Left ventricle myocardium inferior (tissue), 1 donor: Measurements from ENCODE around the gene TNNI3. TPM values are rescaled to one million over a fixed set of nuclear protein-coding genes. Genes with fewer than 3 reads are reported as not detected.
"Not testable (repeated sequence)": the region's sequence is repeated elsewhere in the genome, so short reads cannot be mapped to it uniquely, and the experiment has no call there.

Experiments
- DNase-seq: peaks from one replicate; pipeline ENCODE4 v3.0.0-alpha.2; 2020
- H3K27ac ChIP-seq: fragments of 200-600 bp; replicated peaks from 2 replicates; pipeline ENCODE4 v1.8.0; 2021
- H3K27me3 ChIP-seq: fragments of 200-600 bp; 2 replicates; pipeline ENCODE4 v1.8.0; 2021; ENCODE audit warnings: low read depth
- H3K36me3 ChIP-seq: fragments of 200-600 bp; 2 replicates; pipeline ENCODE4 v1.8.0; 2021
- H3K4me1 ChIP-seq: fragments of 200-600 bp; 2 replicates; pipeline ENCODE4 v1.8.0; 2021
- H3K4me3 ChIP-seq: fragments of 200-600 bp; 2 replicates; pipeline ENCODE4 v1.8.0; 2021; ENCODE audit warnings: mild to moderate bottlenecking, moderate library complexity
- H3K9me3 ChIP-seq: fragments of 200-600 bp; replicated peaks from 2 replicates; pipeline ENCODE4 v1.8.0; 2021
- CTCF ChIP-seq: fragments of 200-600 bp; IDR thresholded peaks from 2 replicates; pipeline ENCODE4 v1.8.0; 2021; ENCODE audit warnings: antibody characterized with exemption, mild to moderate bottlenecking, borderline replicate concordance
- intact Hi-C: fragments of 100-400 bp; cut with micrococcal nuclease; formaldehyde crosslinking; loops from one replicate; pipeline ENCODE4 v1.11.0; 2022
- long read RNA-seq: library from polyadenylated mRNA; unstranded; transcript quantifications from one replicate; pipeline ENCODE4 v2.0.0, GENCODE V29; 2021
- total RNA-seq: library from RNA; stranded (reverse); fragmentation: NEBNext Ultra II Directional; extraction: Animal tissue kit (Norgen Biotek cat#: 25700); gene quantifications from one replicate; pipeline ENCODE4 v1.2.1, GENCODE V29; 2021
- donor health status: DM: no; HTN: yes; CAD: no; lungs with severe emphysema.

Gene TNNI3
- 7,701 TPM for total RNA-seq
- long read RNA-seq, transcript TNNI3-208 (2 exons, 525 nt): major isoform, 45 of 226 reads
- long read RNA-seq, transcript TNNI3-207 (5 exons, 669 nt): minor isoform, 8 of 226 reads
- long read RNA-seq, transcript TNNI3-202 (4 exons, 699 nt): minor isoform, 36 of 226 reads
- long read RNA-seq, partial matches to known transcripts: 44 of 226 reads
- long read RNA-seq, other reads (novel, unspliced or antisense): 93 of 226 reads

GRCh38 chr19:55157064-55157908, at the start of gene TNNI3:
Gene TNNI3 (minus strand): TSS chr19:55157732. CDS start chr19:55157589, 143 bp downstream.
- Histone ChIP-seq H3K27me3 (peaks cover 52% of the 10 kb centered on the region), H3K4me3 (peak within 1 kb of the TSS; percentile 77), H3K27ac (peak within 1 kb of the TSS; percentile 95), H3K36me3 (peaks cover 32% of the 10 kb centered on the region), H3K4me1 (peaks cover 60% of the 10 kb centered on the region), H3K9me3 (no peaks in the 10 kb centered on the region)
- DNase-seq: peak; percentile 77
- intact Hi-C loops: no loop called here
- no peak for TF ChIP-seq CTCF

GRCh38 chr19:55206664-55207500, 49.4 kb upstream of the TNNI3 start:
- Histone ChIP-seq H3K36me3 (no peaks in the 10 kb centered on the region), H3K4me3 (peak overlapping the region; percentile 51), H3K4me1 (peaks cover 21% of the 10 kb centered on the region), H3K27ac (peak overlapping the region; percentile 30), H3K9me3 (no peaks in the 10 kb centered on the region), H3K27me3 (no peaks in the 10 kb centered on the region)
- no peak for TF ChIP-seq CTCF
- DNase-seq: peak; percentile 75
- intact Hi-C loops: no loop called here

GRCh38 chr19:55202199-55202598, 44.7 kb upstream of the TNNI3 start:
- DNase-seq, H3K9me3 ChIP-seq, H3K27ac ChIP-seq, H3K4me3 ChIP-seq, H3K27me3 ChIP-seq, intact Hi-C loops, H3K36me3 ChIP-seq, H3K4me1 ChIP-seq: not testable (repeated sequence)

GRCh38 chr19:55199620-55200204, 42.2 kb upstream of the TNNI3 start:
- DNase-seq: no peak
- intact Hi-C loops: no loop called here
- no peak overlapping the region for H3K27ac ChIP-seq
- TF ChIP-seq CTCF: no peak
- H3K27me3 ChIP-seq: no peaks in the 10 kb centered on the region
- H3K36me3 ChIP-seq: no peaks in the 10 kb centered on the region
- no peak overlapping the region for H3K4me3 ChIP-seq
- no peaks in the 10 kb centered on the region for H3K9me3 ChIP-seq
- no peaks in the 10 kb centered on the region for H3K4me1 ChIP-seq

- no peak for DNase-seq
- Histone ChIP-seq H3K27ac (no peak overlapping the region), H3K27me3 (no peaks in the 10 kb centered on the region), H3K36me3 (no peaks in the 10 kb centered on the region), H3K9me3 (no peaks in the 10 kb centered on the region), H3K4me3 (no peak overlapping the region), H3K4me1 (no peaks in the 10 kb centered on the region)
- TF ChIP-seq CTCF: no peak
- intact Hi-C loops: no loop called here
Observed at GRCh38 chr19:55198651-55199050, 41.1 kb upstream of the TNNI3 start.
